Chondrocyte (in vitro differentiated cells): ENCODE results near the gene PRKAG2. TPM values are rescaled to one million over a fixed set of nuclear protein-coding genes. Genes with fewer than 3 reads are reported as not detected.

ENCODE experiments used
- DNase-seq: peaks from one replicate; pipeline ENCODE4 v3.0.0; 2021; ENCODE audit warnings: mixed read lengths, low spot score
- H3K27ac Mint-ChIP-seq: one replicate; pipeline ENCODE4 v1.8.0; 2021; ENCODE audit warnings: mild to moderate bottlenecking, moderate library complexity, mixed read lengths; ENCODE audit not compliant: unreplicated experiment
- H3K27me3 Mint-ChIP-seq: 2 replicates; pipeline ENCODE4 v1.8.0; 2021; ENCODE audit warnings: low read depth, mixed read lengths
- H3K36me3 Mint-ChIP-seq: 2 replicates; pipeline ENCODE4 v1.8.0; 2021; ENCODE audit warnings: low read depth, mixed read lengths
- H3K4me1 Mint-ChIP-seq: 2 replicates; pipeline ENCODE4 v1.8.0; 2021; ENCODE audit warnings: low read depth, mild to moderate bottlenecking, mixed read lengths
- H3K4me3 Mint-ChIP-seq: one replicate; pipeline ENCODE4 v1.8.0; 2021; ENCODE audit warnings: mild to moderate bottlenecking, moderate library complexity, mixed read lengths; ENCODE audit not compliant: unreplicated experiment
- H3K9me3 Mint-ChIP-seq: 2 replicates; pipeline ENCODE4 v1.8.0; 2021; ENCODE audit warnings: low read depth, mixed read lengths
- total RNA-seq: library from RNA; stranded (reverse); gene quantifications from 3 replicates; pipeline ENCODE4 v1.2.1, GENCODE V29; 2021
- TF ChIP-seq, protein P1 (sequence below): fragments of 200-600 bp; sonication (generic); IDR thresholded peaks from 2 replicates; pipeline ENCODE4 v1.5.0; 2021; ENCODE audit warnings: antibody characterized with exemption, mild to moderate bottlenecking, moderate library complexity

Gene PRKAG2
- total RNA-seq, 1 donor from 2014 or later = 35.4 TPM

DNA sequence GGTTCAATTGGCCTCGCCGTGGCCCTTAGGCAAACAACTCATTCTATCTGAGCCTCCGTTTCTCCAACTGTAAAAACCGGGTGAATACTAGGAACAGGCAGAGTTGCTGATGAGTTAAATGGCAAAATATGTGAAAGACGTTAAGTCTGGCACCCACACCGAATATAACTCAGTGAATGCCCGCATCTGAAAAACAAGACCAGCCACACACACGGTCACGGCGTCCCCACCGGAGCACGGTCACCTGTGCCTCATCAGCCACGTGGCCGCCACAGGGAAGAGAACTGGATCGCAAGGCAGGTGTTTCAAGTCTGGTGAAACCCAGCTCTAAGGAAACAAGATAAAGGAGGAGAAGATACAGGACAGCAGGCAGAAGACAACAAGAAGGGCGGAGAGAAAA is 20.4 kb downstream of the PRKAG2 start:
- no peak overlapping the region for H3K27ac Mint-ChIP-seq
- peaks cover 30% of the 10 kb centered on the region for H3K27me3 Mint-ChIP-seq
- H3K4me3 Mint-ChIP-seq = no peak overlapping the region
- no peaks in the 10 kb centered on the region for H3K36me3 Mint-ChIP-seq
- no peaks in the 10 kb centered on the region for H3K9me3 Mint-ChIP-seq
- TF ChIP-seq, protein P1, sequence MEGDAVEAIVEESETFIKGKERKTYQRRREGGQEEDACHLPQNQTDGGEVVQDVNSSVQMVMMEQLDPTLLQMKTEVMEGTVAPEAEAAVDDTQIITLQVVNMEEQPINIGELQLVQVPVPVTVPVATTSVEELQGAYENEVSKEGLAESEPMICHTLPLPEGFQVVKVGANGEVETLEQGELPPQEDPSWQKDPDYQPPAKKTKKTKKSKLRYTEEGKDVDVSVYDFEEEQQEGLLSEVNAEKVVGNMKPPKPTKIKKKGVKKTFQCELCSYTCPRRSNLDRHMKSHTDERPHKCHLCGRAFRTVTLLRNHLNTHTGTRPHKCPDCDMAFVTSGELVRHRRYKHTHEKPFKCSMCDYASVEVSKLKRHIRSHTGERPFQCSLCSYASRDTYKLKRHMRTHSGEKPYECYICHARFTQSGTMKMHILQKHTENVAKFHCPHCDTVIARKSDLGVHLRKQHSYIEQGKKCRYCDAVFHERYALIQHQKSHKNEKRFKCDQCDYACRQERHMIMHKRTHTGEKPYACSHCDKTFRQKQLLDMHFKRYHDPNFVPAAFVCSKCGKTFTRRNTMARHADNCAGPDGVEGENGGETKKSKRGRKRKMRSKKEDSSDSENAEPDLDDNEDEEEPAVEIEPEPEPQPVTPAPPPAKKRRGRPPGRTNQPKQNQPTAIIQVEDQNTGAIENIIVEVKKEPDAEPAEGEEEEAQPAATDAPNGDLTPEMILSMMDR = no peak
- peak; percentile 38 for DNase-seq
- no peaks in the 10 kb centered on the region for H3K4me1 Mint-ChIP-seq

- Mint-ChIP-seq H3K27ac (no peak overlapping the region), H3K4me3 (no peak overlapping the region), H3K9me3 (no peaks in the 10 kb centered on the region), H3K36me3 (no peaks in the 10 kb centered on the region), H3K4me1 (no peaks in the 10 kb centered on the region), H3K27me3 (peaks cover 30% of the 10 kb centered on the region)
- DNase-seq = peak; percentile 70
- TF ChIP-seq, protein P1 = no peak
Measured at GRCh38 chr7:151856098-151856497, 20.8 kb downstream of the PRKAG2 start.

- H3K4me1 Mint-ChIP-seq = no peaks in the 10 kb centered on the region
- DNase-seq = no peak
- H3K9me3 Mint-ChIP-seq = no peaks in the 10 kb centered on the region
- TF ChIP-seq, protein P1 = no peak
- no peaks in the 10 kb centered on the region for H3K36me3 Mint-ChIP-seq
- H3K27me3 Mint-ChIP-seq = peaks cover 35% of the 10 kb centered on the region
- no peak overlapping the region for H3K4me3 Mint-ChIP-seq
- H3K27ac Mint-ChIP-seq = no peak overlapping the region
Measured at GRCh38 chr7:151854720-151855071, 22.2 kb downstream of the PRKAG2 start.

- TF ChIP-seq, protein P1 = no peak
- Mint-ChIP-seq H3K4me1 (no peaks in the 10 kb centered on the region), H3K9me3 (no peaks in the 10 kb centered on the region), H3K27me3 (peaks cover 35% of the 10 kb centered on the region), H3K36me3 (no peaks in the 10 kb centered on the region), H3K4me3 (no peak overlapping the region), H3K27ac (no peak overlapping the region)
- DNase-seq = peak; percentile 64
Measured at GRCh38 chr7:151853896-151854719, 22.8 kb downstream of the PRKAG2 start.

GRCh38 chr7:151852486-151853396 is 24.2 kb downstream of the PRKAG2 start:
- DNase-seq = peak; percentile 54
- H3K9me3 Mint-ChIP-seq = no peaks in the 10 kb centered on the region
- H3K27ac Mint-ChIP-seq = no peak overlapping the region

More at GRCh38 chr7:151852486-151853396, 24.2 kb downstream of the PRKAG2 start:
- no peaks in the 10 kb centered on the region for H3K4me1 Mint-ChIP-seq
- H3K4me3 Mint-ChIP-seq = no peak overlapping the region
- peaks cover 30% of the 10 kb centered on the region for H3K27me3 Mint-ChIP-seq
- TF ChIP-seq, protein P1 = no peak
- no peaks in the 10 kb centered on the region for H3K36me3 Mint-ChIP-seq
